Natural killer cell treated with Interleukin-12 subunit alpha and Interleukin-12 subunit beta and Interleukin-15 and Interleukin-18, amount 100 ng/mL, for 72 hours (primary cell): Measurements from ENCODE around the gene GAPDHS. TPM values are rescaled to one million over a fixed set of nuclear protein-coding genes. Genes with fewer than 3 reads are reported as not detected.

ENCODE experiments used
- ATAC-seq, 2 donors: fragments of 150-1000 bp; cut with Tn5 transposase in 1 of 2; sonication (Bioruptor Pico), chemical (Tn5 transposase) in 1 of 2; 2 replicates each; pipeline ENCODE4 v1.10.0; 2021
- DNase-seq: peaks from one replicate; pipeline ENCODE4 v3.0.0; 2022; ENCODE audit warnings: low spot score
- H3K27ac Mint-ChIP-seq, 2 donors: 1 replicate in 1 of 2; 2 replicates in 1 of 2; pipeline ENCODE4 v1.8.0; 2022; ENCODE audit warnings: mixed read lengths in 2 of 2, mild to moderate bottlenecking in 1 of 2, moderate library complexity in 1 of 2
- H3K27me3 Mint-ChIP-seq, 2 donors: 1 replicate in 1 of 2; 2 replicates in 1 of 2; pipeline ENCODE4 v1.8.0; 2022; ENCODE audit warnings: mixed read lengths in 2 of 2
- H3K36me3 Mint-ChIP-seq: one replicate; pipeline ENCODE4 v1.8.0; 2022; ENCODE audit warnings: mixed read lengths
- H3K4me1 Mint-ChIP-seq, 2 donors: 1 replicate in 1 of 2; 2 replicates in 1 of 2; pipeline ENCODE4 v1.8.0; 2022; ENCODE audit warnings: low read depth in 2 of 2, mixed read lengths in 2 of 2, mild to moderate bottlenecking in 1 of 2
- H3K4me3 Mint-ChIP-seq: one replicate; pipeline ENCODE4 v1.8.0; 2022; ENCODE audit warnings: mixed read lengths
- H3K9me3 Mint-ChIP-seq: 2 replicates; pipeline ENCODE4 v1.8.0; 2022; ENCODE audit warnings: mixed read lengths
- total RNA-seq, 2 donors: library from RNA; stranded (reverse); gene quantifications; one replicate each; pipeline ENCODE4 v1.2.3, GENCODE V29; 2022

GAPDHS gene
- total RNA-seq = not detected

GRCh38 chr19:35533201-35533821 lies at the start of gene GAPDHS:
Gene GAPDHS (plus strand): TSS chr19:35533456. CDS start chr19:35533528, 72 bp downstream.
- peaks cover 18 to 27% of the 10 kb centered on the region in 2 donors for H3K27me3 Mint-ChIP-seq
- no peaks in the 10 kb centered on the region for H3K36me3 Mint-ChIP-seq
- no peaks in the 10 kb centered on the region for H3K9me3 Mint-ChIP-seq
- peaks cover 13 to 18% of the 10 kb centered on the region in 2 donors for H3K4me1 Mint-ChIP-seq
- ATAC-seq = peak in 1 of 2 donors; percentile 13
- no peak within 1 kb of the TSS for H3K27ac Mint-ChIP-seq
- no peak for DNase-seq
- H3K4me3 Mint-ChIP-seq = peak within 1 kb of the TSS; percentile 27

GRCh38 chr19:35484252-35485036 lies 48.8 kb upstream of the GAPDHS start:
- Mint-ChIP-seq H3K9me3 (no peaks in the 10 kb centered on the region), H3K27me3 (peaks cover 19 to 23% of the 10 kb centered on the region in 2 donors), H3K4me3 (no peak overlapping the region), H3K27ac (no peak overlapping the region), H3K4me1 (peaks cover 0 to 5% of the 10 kb centered on the region in 2 donors), H3K36me3 (no peaks in the 10 kb centered on the region)
- no peak for DNase-seq
- no peak for ATAC-seq

- no peak for ATAC-seq
These were observed 47.0 kb upstream of the GAPDHS start for GRCh38 chr19:35486268-35486708.

GRCh38 chr19:35487656-35488182 lies 45.5 kb upstream of the GAPDHS start:
- H3K36me3 Mint-ChIP-seq = no peaks in the 10 kb centered on the region
- H3K4me3 Mint-ChIP-seq = no peak overlapping the region
- H3K27ac Mint-ChIP-seq = no peak overlapping the region
- no peak for ATAC-seq
- no peak for DNase-seq
- H3K9me3 Mint-ChIP-seq = no peaks in the 10 kb centered on the region
- H3K27me3 Mint-ChIP-seq = peaks cover 23 to 37% of the 10 kb centered on the region in 2 donors
- H3K4me1 Mint-ChIP-seq = peaks cover 0 to 5% of the 10 kb centered on the region in 2 donors

More at GRCh38 chr19:35486268-35486708, 47.0 kb upstream of the GAPDHS start:
- Mint-ChIP-seq H3K4me1 (peaks cover 0 to 5% of the 10 kb centered on the region in 2 donors), H3K27ac (no peak overlapping the region), H3K27me3 (peaks cover 22 to 33% of the 10 kb centered on the region in 2 donors), H3K9me3 (no peaks in the 10 kb centered on the region), H3K36me3 (no peaks in the 10 kb centered on the region), H3K4me3 (no peak overlapping the region)
- no peak for DNase-seq

GRCh38 chr19:35488677-35489076 lies 44.6 kb upstream of the GAPDHS start:
- ATAC-seq = no peak
- no peak for DNase-seq
- no peak overlapping the region for H3K4me3 Mint-ChIP-seq
- H3K4me1 Mint-ChIP-seq = peaks cover 0 to 5% of the 10 kb centered on the region in 2 donors
- no peaks in the 10 kb centered on the region for H3K36me3 Mint-ChIP-seq
- H3K27ac Mint-ChIP-seq = no peak overlapping the region
- no peaks in the 10 kb centered on the region for H3K9me3 Mint-ChIP-seq
- H3K27me3 Mint-ChIP-seq = peaks cover 21 to 37% of the 10 kb centered on the region in 2 donors

- Mint-ChIP-seq H3K9me3 (no peaks in the 10 kb centered on the region), H3K27me3 (peaks cover 21 to 37% of the 10 kb centered on the region in 2 donors), H3K27ac (no peak within 1 kb of the TSS), H3K4me3 (no peak within 1 kb of the TSS), H3K4me1 (peaks cover 0 to 6% of the 10 kb centered on the region in 2 donors), H3K36me3 (no peaks in the 10 kb centered on the region)
- ATAC-seq (no peak), DNase-seq (no peak)
These were observed 42.9 kb upstream of the GAPDHS start, which contains the start of gene KRTDAP for GRCh38 chr19:35490364-35490763. Gene KRTDAP (minus strand): TSS chr19:35490464. CDS start chr19:35490442, 22 bp downstream.

GRCh38 chr19:35491836-35492360 lies 41.4 kb upstream of the GAPDHS start:
- H3K36me3 Mint-ChIP-seq = no peaks in the 10 kb centered on the region
- peaks cover 0 to 9% of the 10 kb centered on the region in 2 donors for H3K4me1 Mint-ChIP-seq
- peaks cover 12 to 24% of the 10 kb centered on the region in 2 donors for H3K27me3 Mint-ChIP-seq
- no peaks in the 10 kb centered on the region for H3K9me3 Mint-ChIP-seq
- no peak overlapping the region for H3K4me3 Mint-ChIP-seq
- ATAC-seq (no peak), DNase-seq (no peak)
- no peak overlapping the region for H3K27ac Mint-ChIP-seq

- H3K27me3 Mint-ChIP-seq = peaks cover 4 to 14% of the 10 kb centered on the region in 2 donors
- ATAC-seq (no peak), DNase-seq (no peak)
- peaks cover 0 to 9% of the 10 kb centered on the region in 2 donors for H3K4me1 Mint-ChIP-seq
- H3K9me3 Mint-ChIP-seq = no peaks in the 10 kb centered on the region
- H3K27ac Mint-ChIP-seq = no peak overlapping the region
- H3K36me3 Mint-ChIP-seq = no peaks in the 10 kb centered on the region
- H3K4me3 Mint-ChIP-seq = no peak overlapping the region
These were observed 39.3 kb upstream of the GAPDHS start for GRCh38 chr19:35493971-35494370.

GRCh38 chr19:35495107-35496064 lies 37.9 kb upstream of the GAPDHS start:
- Mint-ChIP-seq H3K4me3 (no peak overlapping the region), H3K27ac (no peak overlapping the region), H3K4me1 (peaks cover 0 to 9% of the 10 kb centered on the region in 2 donors), H3K27me3 (peaks cover 4 to 13% of the 10 kb centered on the region in 2 donors), H3K36me3 (no peaks in the 10 kb centered on the region), H3K9me3 (no peaks in the 10 kb centered on the region)
- DNase-seq (peak; percentile 82), ATAC-seq (peak; percentile 82 to 91)

- ATAC-seq (no peak), DNase-seq (no peak)
- H3K4me1 Mint-ChIP-seq = peaks cover 0 to 9% of the 10 kb centered on the region in 2 donors
- H3K27me3 Mint-ChIP-seq = no peaks in the 10 kb centered on the region
- no peaks in the 10 kb centered on the region for H3K36me3 Mint-ChIP-seq
- no peaks in the 10 kb centered on the region for H3K9me3 Mint-ChIP-seq
- no peak overlapping the region for H3K4me3 Mint-ChIP-seq
- no peak overlapping the region for H3K27ac Mint-ChIP-seq
These were observed 35.9 kb upstream of the GAPDHS start for GRCh38 chr19:35497406-35497805.

GRCh38 chr19:35498220-35498619 lies 35.0 kb upstream of the GAPDHS start:
- Mint-ChIP-seq H3K27me3 (no peaks in the 10 kb centered on the region), H3K9me3 (no peaks in the 10 kb centered on the region), H3K27ac (no peak overlapping the region), H3K4me3 (no peak overlapping the region), H3K4me1 (peaks cover 0 to 9% of the 10 kb centered on the region in 2 donors), H3K36me3 (no peaks in the 10 kb centered on the region)
- no peak for DNase-seq
- ATAC-seq = no peak

- Mint-ChIP-seq H3K27me3 (no peaks in the 10 kb centered on the region), H3K27ac (no peak overlapping the region), H3K9me3 (no peaks in the 10 kb centered on the region), H3K4me1 (peaks cover 0 to 9% of the 10 kb centered on the region in 2 donors), H3K36me3 (no peaks in the 10 kb centered on the region), H3K4me3 (no peak overlapping the region)
- ATAC-seq = no peak
- DNase-seq = no peak
These were observed 34.2 kb upstream of the GAPDHS start for GRCh38 chr19:35498984-35499527.
